AG04450 (cell line): Measurements from ENCODE around the gene ADCY5. TPM values are rescaled to one million over a fixed set of nuclear protein-coding genes. Genes with fewer than 3 reads are reported as not detected.
"Not testable (repeated sequence)": the region's sequence is repeated elsewhere in the genome, so short reads cannot be mapped to it uniquely, and the experiment has no call there.

Source experiments
- CTCF ChIA-PET: fragments of 300-600, 350-600 bp; formaldehyde crosslinking; extraction: SDS; loops from one replicate; lab custom pipeline; 2022; ENCODE audit warnings: antibody characterized with exemption, inconsistent platforms; lab: Charles Lee
- POLR2A ChIA-PET: fragments of 350-600 bp; formaldehyde crosslinking; extraction: SDS; loops from one replicate; lab custom pipeline; 2021; ENCODE audit warnings: antibody characterized with exemption, inconsistent platforms; lab: Yijun Ruan, JAX
- DNase-seq: peaks from one replicate; pipeline ENCODE4 v3.0.0-alpha.2; 2011; ENCODE audit warnings: low read depth, low spot score
- H3K27ac ChIP-seq: one replicate; pipeline ENCODE4 v1.5.1; 2012; ENCODE audit warnings: low read depth, low read length, control low read depth
- H3K27me3 ChIP-seq: one replicate; pipeline ENCODE4 v1.6.0; 2012; ENCODE audit warnings: low read length; ENCODE audit not compliant: control insufficient read depth, insufficient read depth
- H3K4me3 ChIP-seq: 2 replicates; pipeline ENCODE4 v1.5.1; 2011; ENCODE audit warnings: mild to moderate bottlenecking, low read depth, low read length, control low read depth
- H3K9me3 ChIP-seq: 2 replicates; pipeline ENCODE4 v1.5.1; 2012; ENCODE audit warnings: low read length; ENCODE audit not compliant: control insufficient read depth, insufficient read depth
- polyA plus RNA-seq: library from polyadenylated mRNA; depleted of rRNA; stranded (reverse); fragments of >200 nt; gene quantifications from 2 replicates; pipeline ENCODE4 v1.2.3, GENCODE V29; 2011
- TF ChIP-seq, protein P1 (sequence below): IDR thresholded peaks from 2 replicates; pipeline ENCODE4 v1.5.1; 2011; ENCODE audit warnings: low read depth, low read length, control low read depth, inconsistent platforms

Gene ADCY5
- polyA plus RNA-seq, 1 experiment: 0.20 TPM

DNA sequence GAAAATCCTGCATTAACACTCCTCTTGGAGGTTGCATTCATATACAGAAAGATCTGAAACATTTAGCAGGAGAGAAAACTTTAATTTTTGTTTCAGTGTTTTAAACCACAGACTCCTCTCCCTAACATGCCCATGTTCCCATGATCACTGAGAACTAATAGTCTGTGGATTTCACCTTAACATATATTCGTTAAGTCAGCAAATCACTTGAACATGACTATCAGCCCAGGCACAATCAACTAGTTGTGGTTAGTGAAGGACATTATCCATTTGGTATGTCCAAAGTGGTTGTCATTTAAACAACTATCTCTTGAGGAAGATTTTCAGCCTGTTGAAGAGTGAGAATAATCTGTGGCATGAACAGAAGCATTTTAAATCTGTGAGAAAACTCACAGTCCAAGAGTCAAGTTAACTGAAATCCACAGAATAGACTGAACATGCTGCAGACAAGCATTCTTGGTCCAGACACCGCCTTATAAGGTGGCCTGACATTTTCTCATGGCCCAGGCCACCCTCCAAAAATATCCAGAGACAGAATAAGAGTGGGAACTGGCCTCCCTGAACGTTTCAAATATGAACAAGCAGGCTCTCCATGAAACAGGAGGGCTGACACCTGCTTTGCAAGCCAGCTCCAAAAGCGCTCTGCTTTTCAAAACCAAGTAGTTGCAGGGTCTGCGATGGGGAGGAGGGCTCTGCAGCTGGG is 39.9 kb upstream of the ADCY5 start:
- no peak for DNase-seq
- Histone ChIP-seq H3K4me3 (no peak overlapping the region), H3K27me3 (peaks cover 5% of the 10 kb centered on the region), H3K9me3 (no peaks in the 10 kb centered on the region), H3K27ac (no peak overlapping the region)
- ChIA-PET POLR2A (no interaction called here), CTCF (interaction anchor here (0.6 to 4.9 kb wide), 26 partner anchors 9 to 1942 kb away, joined by 3 to 108 read pairs (median 4); no protein-coding TSS in a partner anchor)
- TF ChIP-seq, protein P1, sequence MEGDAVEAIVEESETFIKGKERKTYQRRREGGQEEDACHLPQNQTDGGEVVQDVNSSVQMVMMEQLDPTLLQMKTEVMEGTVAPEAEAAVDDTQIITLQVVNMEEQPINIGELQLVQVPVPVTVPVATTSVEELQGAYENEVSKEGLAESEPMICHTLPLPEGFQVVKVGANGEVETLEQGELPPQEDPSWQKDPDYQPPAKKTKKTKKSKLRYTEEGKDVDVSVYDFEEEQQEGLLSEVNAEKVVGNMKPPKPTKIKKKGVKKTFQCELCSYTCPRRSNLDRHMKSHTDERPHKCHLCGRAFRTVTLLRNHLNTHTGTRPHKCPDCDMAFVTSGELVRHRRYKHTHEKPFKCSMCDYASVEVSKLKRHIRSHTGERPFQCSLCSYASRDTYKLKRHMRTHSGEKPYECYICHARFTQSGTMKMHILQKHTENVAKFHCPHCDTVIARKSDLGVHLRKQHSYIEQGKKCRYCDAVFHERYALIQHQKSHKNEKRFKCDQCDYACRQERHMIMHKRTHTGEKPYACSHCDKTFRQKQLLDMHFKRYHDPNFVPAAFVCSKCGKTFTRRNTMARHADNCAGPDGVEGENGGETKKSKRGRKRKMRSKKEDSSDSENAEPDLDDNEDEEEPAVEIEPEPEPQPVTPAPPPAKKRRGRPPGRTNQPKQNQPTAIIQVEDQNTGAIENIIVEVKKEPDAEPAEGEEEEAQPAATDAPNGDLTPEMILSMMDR: no peak

DNA sequence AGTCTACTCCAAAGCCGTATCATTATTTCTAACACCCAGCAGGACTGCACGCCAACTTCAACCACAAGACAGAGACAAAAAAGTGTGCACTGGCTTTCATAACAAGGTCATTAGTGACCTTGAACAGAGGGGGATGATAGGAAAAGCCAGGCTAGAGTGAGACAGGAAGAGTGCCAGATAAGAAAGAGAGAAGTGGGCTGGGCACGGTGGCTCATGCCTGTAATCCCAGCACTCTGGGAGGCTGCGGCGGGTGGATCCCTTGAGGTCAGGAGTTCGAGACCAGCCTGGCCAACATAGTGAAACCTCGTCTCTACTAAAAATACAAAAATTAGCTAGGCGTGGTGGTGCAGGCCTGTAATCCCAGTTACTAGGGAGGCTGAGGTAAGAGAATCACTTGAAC is 38.2 kb upstream of the ADCY5 start:
- H3K27ac ChIP-seq, H3K4me3 ChIP-seq, POLR2A ChIA-PET, H3K27me3 ChIP-seq, H3K9me3 ChIP-seq, DNase-seq: not testable (repeated sequence)
- CTCF ChIA-PET: interaction anchor here (4.9 kb wide), 1 partner anchor 158 kb away, joined by 108 read pairs; no protein-coding TSS in a partner anchor

DNA sequence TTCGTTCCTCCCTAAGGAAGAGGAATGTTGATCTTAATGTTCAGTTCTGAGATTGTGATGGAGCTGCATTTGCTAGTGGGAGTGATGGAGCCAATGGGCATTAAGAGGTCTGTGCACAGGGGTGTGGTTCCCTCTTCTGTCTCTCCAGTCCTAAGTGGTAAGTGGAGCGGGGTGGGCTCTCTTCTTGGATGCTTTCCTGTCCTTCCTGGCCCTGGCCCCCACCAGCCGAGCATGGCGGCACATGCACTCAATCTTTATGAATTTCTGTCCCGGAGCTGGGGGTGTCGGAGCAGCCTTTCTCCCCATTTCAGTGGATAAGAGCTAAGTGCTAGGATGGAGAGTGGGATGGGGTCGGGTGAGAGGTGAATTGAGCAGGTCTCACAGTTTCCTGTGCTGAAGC is 37.6 kb upstream of the ADCY5 start:
- ChIA-PET POLR2A (no interaction called here), CTCF (interaction anchor here (1.8 kb wide), 1 partner anchor 157 kb away, joined by 5 read pairs; no protein-coding TSS in a partner anchor)
- DNase-seq: no peak
- H3K27me3 ChIP-seq: peaks cover 14% of the 10 kb centered on the region
- TF ChIP-seq, protein P1: no peak
- H3K27ac ChIP-seq: no peak overlapping the region
- H3K4me3 ChIP-seq: no peak overlapping the region
- no peaks in the 10 kb centered on the region for H3K9me3 ChIP-seq

DNA sequence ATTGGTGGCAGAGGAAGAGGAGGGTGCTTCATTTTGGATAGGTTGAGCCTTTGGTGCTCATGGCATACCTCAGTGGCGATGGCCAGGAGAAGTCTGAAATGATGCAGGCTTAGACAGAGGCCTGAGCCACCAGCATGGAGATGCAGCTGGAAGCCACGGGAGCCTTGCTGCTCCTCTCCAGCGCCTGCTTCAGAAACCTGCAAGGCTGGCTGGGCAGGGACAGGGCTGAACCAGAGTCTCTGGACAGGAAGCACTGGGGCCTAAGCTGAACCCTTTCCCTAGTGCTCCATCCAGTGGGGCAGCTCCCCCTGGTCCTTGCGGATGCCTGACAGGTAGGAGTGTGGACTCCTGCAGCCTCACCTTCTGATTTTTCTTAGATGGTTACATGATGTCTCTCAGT is 36.7 kb upstream of the ADCY5 start:
- H3K27ac ChIP-seq: no peak overlapping the region
- CTCF ChIA-PET: interaction anchor here (1.8 kb wide), 1 partner anchor 156 kb away, joined by 5 read pairs; no protein-coding TSS in a partner anchor
- no peak for DNase-seq
- no peak overlapping the region for H3K4me3 ChIP-seq
- H3K9me3 ChIP-seq: no peaks in the 10 kb centered on the region
- POLR2A ChIA-PET: no interaction called here
- TF ChIP-seq, protein P1: no peak
- peaks cover 22% of the 10 kb centered on the region for H3K27me3 ChIP-seq

DNA sequence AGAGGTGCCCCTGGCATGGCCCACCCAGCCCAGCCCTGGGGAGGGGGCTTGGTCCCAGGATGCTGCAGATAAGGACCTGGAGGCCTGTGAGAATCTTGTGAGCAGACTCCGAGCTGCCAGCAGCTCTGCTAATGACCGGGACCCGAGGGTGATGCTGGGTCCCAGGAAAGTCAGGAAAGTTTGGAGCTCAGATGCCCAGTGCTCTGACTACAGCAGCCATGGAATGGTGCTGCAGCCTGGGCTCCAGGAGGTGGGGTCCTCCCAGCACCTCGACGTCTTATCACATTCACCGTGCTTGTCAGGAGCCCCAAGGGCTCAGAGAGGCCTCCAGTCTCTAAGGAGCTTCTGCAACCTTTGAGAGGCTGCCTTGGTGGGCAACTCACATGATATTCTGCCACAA is 34.3 kb upstream of the ADCY5 start:
- no peak overlapping the region for H3K27ac ChIP-seq
- CTCF ChIA-PET: no interaction called here
- POLR2A ChIA-PET: no interaction called here
- H3K4me3 ChIP-seq: no peak overlapping the region
- no peaks in the 10 kb centered on the region for H3K9me3 ChIP-seq
- no peak for DNase-seq
- TF ChIP-seq, protein P1: no peak
- peaks cover 39% of the 10 kb centered on the region for H3K27me3 ChIP-seq
